T-cell (primary cell): ENCODE results near the gene TTBK1. TPM values are rescaled to one million over a fixed set of nuclear protein-coding genes. Genes with fewer than 3 reads are reported as not detected.

Source experiments
- ATAC-seq, 4 experiments: fragments of 200-7000 bp in 3 of 4; fragments of 150-1000 bp in 1 of 4; cut with Tn5 transposase; replicated peaks in 1 of 4; 1 replicate in 3 of 4; 2 replicates in 1 of 4; pipeline ENCODE4 v1.10.0; 2021; ENCODE audit warnings: moderate library complexity in 3 of 4, mild to moderate bottlenecking in 2 of 4, moderate number of reproducible peaks in 1 of 4
- CTCF ChIA-PET, 2 donors: fragments of 300-600 bp; sonication (Branson Sonifier 250); formaldehyde crosslinking; loops; one replicate each; lab custom pipeline; 2022; ENCODE audit warnings: antibody characterized with exemption in 2 of 2; lab: Charles Lee
- POLR2A ChIA-PET, 2 donors: fragments of 300-600 bp; sonication (Branson Sonifier 250); formaldehyde crosslinking; loops; one replicate each; lab custom pipeline; 2022; ENCODE audit warnings: antibody characterized with exemption in 2 of 2; lab: Charles Lee
- DNase-seq, 35 experiments: peaks; one replicate each; pipeline versions ENCODE4 v3.0.0 to v3.0.0-alpha.2; 2013 to 2023
- H3K27ac ChIP-seq: one replicate; pipeline ENCODE4 v1.5.1; 2013; ENCODE audit warnings: low read length
- H3K27me3 ChIP-seq, 2 experiments: replicated peaks in 1 of 2; 1 replicate in 1 of 2; 2 replicates in 1 of 2; pipeline versions ENCODE4 v1.6.1 to v1.7.0; 2013; ENCODE audit warnings: low read length in 1 of 2, mixed read lengths in 1 of 2; ENCODE audit not compliant: control insufficient read depth in 2 of 2, insufficient read depth in 2 of 2; ENCODE audit errors: extremely low read depth in 1 of 2
- H3K36me3 ChIP-seq, 2 donors: 1 replicate in 1 of 2; 2 replicates in 1 of 2; pipeline versions ENCODE4 v1.6.1 to v1.7.0; 2013; ENCODE audit warnings: low read length in 1 of 2; ENCODE audit not compliant: control insufficient read depth in 2 of 2, insufficient read depth in 1 of 2; ENCODE audit errors: extremely low read depth in 1 of 2
- H3K4me1 ChIP-seq, 2 experiments: 1 replicate in 1 of 2; 2 replicates in 1 of 2; pipeline versions ENCODE4 v1.6.1 to v1.7.0; 2013; ENCODE audit warnings: low read length in 2 of 2, mixed read lengths in 1 of 2; ENCODE audit not compliant: insufficient read depth in 2 of 2, control insufficient read depth in 1 of 2; ENCODE audit errors: extremely low read depth in 1 of 2
- H3K4me3 ChIP-seq, 2 donors: 1 replicate in 1 of 2; 2 replicates in 1 of 2; pipeline versions ENCODE4 v1.5.1 to v1.7.0; 2013; ENCODE audit warnings: mild to moderate bottlenecking in 2 of 2, low read length in 1 of 2, moderate library complexity in 1 of 2; ENCODE audit not compliant: control insufficient read depth in 1 of 2; ENCODE audit errors: extremely low read depth in 1 of 2
- H3K9me3 ChIP-seq: 2 replicates; pipeline ENCODE4 v1.7.0; 2013
- H3K27ac Mint-ChIP-seq, 2 donors: one replicate each; pipeline ENCODE4 v1.8.0; 2020 to 2021; ENCODE audit warnings: mild to moderate bottlenecking in 2 of 2, mixed read lengths in 2 of 2
- H3K27me3 Mint-ChIP-seq, 2 donors: one replicate each; pipeline ENCODE4 v1.8.0; 2021 to 2022; ENCODE audit warnings: mixed read lengths in 2 of 2
- H3K36me3 Mint-ChIP-seq: one replicate; pipeline ENCODE4 v1.8.0; 2021; ENCODE audit warnings: mixed read lengths
- H3K4me1 Mint-ChIP-seq, 3 donors: one replicate each; pipeline ENCODE4 v1.8.0; 2020 to 2022; ENCODE audit warnings: mixed read lengths in 3 of 3, mild to moderate bottlenecking in 1 of 3
- H3K4me3 Mint-ChIP-seq, 3 donors: one replicate each; pipeline ENCODE4 v1.8.0; 2020 to 2022; ENCODE audit warnings: mild to moderate bottlenecking in 3 of 3, mixed read lengths in 3 of 3, moderate library complexity in 3 of 3
- H3K9me3 Mint-ChIP-seq, 3 donors: one replicate each; pipeline ENCODE4 v1.8.0; 2020 to 2022; ENCODE audit warnings: mixed read lengths in 3 of 3
- WGBS: methylation state at CpG from one replicate; pipeline ENCODE4 v1.1.5; 2013; ENCODE audit warnings: missing lambda C conversion rate; ENCODE audit not compliant: insufficient coverage; 5-methylcytosine and 5-hydroxymethylcytosine counted together
- total RNA-seq, 35 experiments: library from RNA in 6 of 35; stranded (reverse) in 6 of 35; fragments of 120-200 nt in 1 of 35; gene quantifications; one replicate each; pipeline versions ENCODE4 v1.2.1 to v1.2.4 and lab custom pipeline; 2013 to 2026

The TTBK1 gene
- total RNA-seq, 5 donors from 2014 or later (not counting 1 experiment from before 2014, with no cell fraction given), result 0.03 to 0.07 TPM; not detected in 3

DNA sequence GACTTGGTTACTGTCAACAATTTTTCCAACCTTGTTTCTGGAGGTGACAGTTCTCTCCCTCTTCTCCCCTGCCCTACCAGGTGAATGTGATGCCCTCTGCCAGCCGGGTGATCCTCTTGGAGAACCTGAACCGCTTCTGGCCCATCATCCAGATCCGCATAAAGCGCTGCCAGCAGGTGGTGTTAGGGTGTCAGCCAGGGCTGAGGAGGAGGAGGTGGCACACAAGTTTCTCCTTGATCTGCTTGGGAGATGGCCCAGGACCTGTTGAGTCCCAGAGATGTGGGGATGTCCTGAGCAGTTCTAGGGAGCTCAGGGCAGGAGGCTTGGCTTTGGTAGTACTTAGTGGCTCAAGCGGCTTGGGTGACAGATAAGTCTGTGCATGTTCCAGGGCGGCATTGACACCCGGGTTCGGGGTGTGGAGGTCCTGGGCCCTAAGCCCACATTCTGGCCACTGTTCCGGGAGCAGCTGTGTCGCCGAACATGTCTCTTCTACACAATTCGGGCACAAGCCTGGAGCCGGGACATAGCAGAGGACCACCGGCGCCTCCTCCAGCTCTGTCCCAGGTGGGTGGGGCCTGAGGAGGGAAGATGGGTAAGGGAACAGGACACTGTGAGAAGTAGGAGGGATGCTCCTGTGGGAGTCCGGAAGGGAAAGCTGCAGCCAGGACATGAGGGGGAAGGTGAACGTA, 40.1 kb upstream of the TTBK1 start:
- Mint-ChIP-seq H3K4me1 (no peaks in the 10 kb centered on the region), H3K9me3 (no peaks in the 10 kb centered on the region), H3K36me3 (peaks cover 42% of the 10 kb centered on the region), H3K27me3 (no peaks in the 10 kb centered on the region), H3K27ac (no peak overlapping the region), H3K4me3 (no peak overlapping the region)
- CTCF ChIA-PET, result no interaction called here
- 98% methylated on average over 16 of the region's 17 CpGs for WGBS
- H3K4me3 ChIP-seq, result no peak overlapping the region
- no peak for DNase-seq
- H3K9me3 ChIP-seq, result no peaks in the 10 kb centered on the region
- H3K4me1 ChIP-seq, result no peaks in the 10 kb centered on the region
- POLR2A ChIA-PET, result interaction anchor here in 1 of 2 donors (0.6 kb wide), 1 partner anchor 365 kb away, joined by 3 read pairs; no protein-coding TSS in a partner anchor
- no peak overlapping the region for H3K27ac ChIP-seq
- H3K27me3 ChIP-seq, result no peaks in the 10 kb centered on the region
- H3K36me3 ChIP-seq, result peaks cover 10 to 44% of the 10 kb centered on the region in 2 donors
- ATAC-seq, result no peak

DNA sequence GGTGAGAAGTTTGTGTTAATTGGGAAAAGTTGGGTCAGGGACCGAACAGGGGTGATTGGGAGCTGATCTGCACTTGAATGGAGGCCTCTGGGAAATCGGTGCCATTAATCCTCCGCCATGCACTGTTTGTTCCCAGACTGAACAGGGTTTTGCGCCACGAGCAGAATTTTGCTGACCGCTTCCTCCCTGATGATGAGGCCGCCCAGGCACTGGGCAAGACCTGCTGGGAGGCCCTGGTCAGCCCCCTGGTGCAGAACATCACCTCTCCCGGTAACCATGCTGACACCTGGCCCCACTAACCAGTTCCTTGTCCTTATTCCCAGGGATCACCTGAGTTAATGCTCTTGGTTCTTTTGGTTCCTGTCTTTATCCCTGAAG, 39.6 kb upstream of the TTBK1 start:
- ATAC-seq (no peak), DNase-seq (no peak)
- ChIA-PET POLR2A (no interaction called here), CTCF (interaction anchor here in 1 of 2 donors (0.6 kb wide), 1 partner anchor 279 kb away, joined by 4 read pairs; no protein-coding TSS in a partner anchor)
- H3K27ac Mint-ChIP-seq, result no peak overlapping the region
- no peaks in the 10 kb centered on the region for H3K9me3 Mint-ChIP-seq
- H3K27me3 ChIP-seq, result no peaks in the 10 kb centered on the region
- H3K27me3 Mint-ChIP-seq, result no peaks in the 10 kb centered on the region
- H3K36me3 Mint-ChIP-seq, result peaks cover 42% of the 10 kb centered on the region
- no peaks in the 10 kb centered on the region for H3K9me3 ChIP-seq
- WGBS, result 95% methylated on average over 7 of the region's 8 CpGs
- peaks cover 8 to 39% of the 10 kb centered on the region in 2 donors for H3K36me3 ChIP-seq
- no peak overlapping the region for H3K27ac ChIP-seq
- no peak overlapping the region for H3K4me3 ChIP-seq
- H3K4me1 Mint-ChIP-seq, result no peaks in the 10 kb centered on the region
- no peaks in the 10 kb centered on the region for H3K4me1 ChIP-seq
- no peak overlapping the region for H3K4me3 Mint-ChIP-seq

DNA sequence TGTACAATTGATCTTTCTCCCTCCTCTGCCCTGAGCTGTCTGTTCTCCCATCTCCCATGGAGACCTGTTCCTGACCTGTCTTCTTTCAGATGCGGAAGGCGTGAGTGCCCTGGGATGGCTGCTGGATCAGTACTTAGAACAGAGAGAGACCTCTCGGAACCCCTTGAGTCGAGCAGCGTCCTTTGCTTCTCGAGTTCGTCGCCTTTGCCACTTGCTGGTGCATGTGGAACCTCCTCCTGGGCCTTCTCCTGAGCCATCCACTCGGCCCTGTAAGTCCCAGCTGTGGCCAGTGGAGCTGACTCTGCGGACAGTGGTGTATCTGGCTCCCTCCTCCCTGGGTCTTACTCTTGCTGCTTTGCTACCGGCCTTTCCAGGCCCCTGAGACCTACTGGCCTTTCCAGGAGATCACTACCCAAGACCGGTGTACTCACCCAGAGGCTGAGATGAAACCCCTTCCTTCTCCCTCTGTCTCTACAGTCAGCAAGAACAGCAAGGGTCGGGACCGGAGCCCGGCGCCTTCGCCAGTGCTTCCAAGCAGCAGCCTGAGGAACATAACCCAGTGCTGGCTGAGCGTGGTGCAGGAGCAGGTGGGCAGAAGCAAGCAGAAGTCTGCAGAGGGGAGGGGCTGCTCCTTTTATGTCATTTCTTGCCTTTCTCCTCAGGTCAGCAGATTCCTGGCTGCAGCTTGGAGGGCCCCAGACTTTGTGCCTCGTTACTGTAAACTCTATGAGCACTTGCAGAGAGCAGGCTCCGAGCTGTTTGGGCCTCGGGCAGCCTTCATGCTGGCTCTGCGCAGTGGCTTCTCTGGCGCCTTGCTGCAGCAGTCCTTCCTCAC, 38.8 kb upstream of the TTBK1 start:
- Histone ChIP-seq H3K27ac (no peak overlapping the region), H3K27me3 (no peaks in the 10 kb centered on the region), H3K4me1 (no peaks in the 10 kb centered on the region), H3K9me3 (no peaks in the 10 kb centered on the region), H3K4me3 (no peak overlapping the region), H3K36me3 (peaks cover 7 to 34% of the 10 kb centered on the region in 2 donors)
- ATAC-seq (no peak), DNase-seq (no peak)
- Mint-ChIP-seq H3K36me3 (peaks cover 42% of the 10 kb centered on the region), H3K27ac (no peak overlapping the region), H3K4me1 (no peaks in the 10 kb centered on the region), H3K9me3 (no peaks in the 10 kb centered on the region), H3K27me3 (no peaks in the 10 kb centered on the region), H3K4me3 (no peak overlapping the region)
- WGBS, result 93% methylated on average over 22 of the region's 23 CpGs
- ChIA-PET CTCF (interaction anchor here in 1 of 2 donors (0.6 kb wide), 1 partner anchor 278 kb away, joined by 4 read pairs; no protein-coding TSS in a partner anchor), POLR2A (no interaction called here)

DNA sequence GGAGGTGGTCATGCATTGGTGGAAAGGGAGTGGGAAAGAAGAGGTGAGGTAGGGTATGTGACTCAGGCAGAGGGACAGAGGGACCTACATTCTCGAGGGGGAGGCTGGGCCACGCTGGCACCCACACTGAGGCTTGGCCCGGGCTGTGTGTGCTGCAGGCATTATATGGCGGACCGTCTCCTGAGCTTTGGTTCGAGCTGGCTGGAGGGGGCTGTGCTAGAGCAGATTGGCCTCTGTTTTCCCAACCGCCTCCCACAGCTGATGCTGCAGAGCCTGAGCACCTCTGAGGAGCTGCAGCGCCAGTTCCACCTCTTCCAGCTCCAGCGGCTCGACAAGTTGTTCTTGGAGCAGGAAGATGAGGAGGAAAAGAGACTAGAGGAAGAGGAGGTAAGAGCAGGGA, 37.4 kb upstream of the TTBK1 start:
- Mint-ChIP-seq H3K27me3 (no peaks in the 10 kb centered on the region), H3K4me1 (no peaks in the 10 kb centered on the region), H3K9me3 (no peaks in the 10 kb centered on the region), H3K27ac (no peak overlapping the region), H3K36me3 (peaks cover 33% of the 10 kb centered on the region), H3K4me3 (no peak overlapping the region)
- ChIA-PET CTCF (interaction anchor here in 1 of 2 donors (0.6 kb wide), 1 partner anchor 14 kb away, joined by 3 read pairs; no protein-coding TSS in a partner anchor), POLR2A (interaction anchor here in 1 of 2 donors (0.7 kb wide), 1 partner anchor 536 kb away, joined by 7 read pairs; no protein-coding TSS in a partner anchor)
- H3K4me1 ChIP-seq, result no peaks in the 10 kb centered on the region
- H3K27me3 ChIP-seq, result no peaks in the 10 kb centered on the region
- 97% methylated on average over 9 of the region's 10 CpGs for WGBS
- no peak overlapping the region for H3K4me3 ChIP-seq
- ATAC-seq (no peak), DNase-seq (no peak)
- no peaks in the 10 kb centered on the region for H3K9me3 ChIP-seq
- peaks cover 5 to 21% of the 10 kb centered on the region in 2 donors for H3K36me3 ChIP-seq
- H3K27ac ChIP-seq, result no peak overlapping the region

DNA sequence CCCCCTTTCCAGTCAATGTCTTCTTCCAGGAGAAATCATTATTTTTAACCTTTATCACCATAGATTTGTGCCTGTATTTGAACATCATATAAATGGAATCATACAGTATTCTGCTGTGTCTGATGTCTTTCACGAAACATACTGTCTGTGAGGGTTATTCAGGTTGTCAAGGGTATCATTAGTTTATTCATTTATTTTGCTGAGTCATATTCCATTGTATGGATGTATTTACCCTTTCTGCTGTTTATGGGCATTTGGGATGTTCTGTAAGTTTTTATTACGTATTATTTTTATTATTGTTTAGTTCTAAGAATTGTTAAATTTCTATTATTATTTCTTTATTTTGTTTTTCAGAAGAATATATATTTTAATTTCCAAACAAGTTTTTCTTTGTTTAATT, 36.0 kb upstream of the TTBK1 start:
- ChIA-PET CTCF (interaction anchor here in 1 of 2 donors (0.6 kb wide), 1 partner anchor 297 kb away, joined by 5 read pairs; no protein-coding TSS in a partner anchor), POLR2A (no interaction called here)
- Histone ChIP-seq H3K27me3 (no peaks in the 10 kb centered on the region), H3K9me3 (no peaks in the 10 kb centered on the region), H3K27ac (no peak overlapping the region), H3K36me3 (peaks cover 4 to 20% of the 10 kb centered on the region in 2 donors), H3K4me1 (no peaks in the 10 kb centered on the region), H3K4me3 (no peak overlapping the region)
- Mint-ChIP-seq H3K9me3 (no peaks in the 10 kb centered on the region), H3K27me3 (no peaks in the 10 kb centered on the region), H3K27ac (no peak overlapping the region), H3K36me3 (peaks cover 34% of the 10 kb centered on the region), H3K4me3 (no peak overlapping the region), H3K4me1 (no peaks in the 10 kb centered on the region)
- ATAC-seq (no peak), DNase-seq (no peak)
- WGBS, result no CpG with 5 or more reads among the region's 2 CpGs

DNA sequence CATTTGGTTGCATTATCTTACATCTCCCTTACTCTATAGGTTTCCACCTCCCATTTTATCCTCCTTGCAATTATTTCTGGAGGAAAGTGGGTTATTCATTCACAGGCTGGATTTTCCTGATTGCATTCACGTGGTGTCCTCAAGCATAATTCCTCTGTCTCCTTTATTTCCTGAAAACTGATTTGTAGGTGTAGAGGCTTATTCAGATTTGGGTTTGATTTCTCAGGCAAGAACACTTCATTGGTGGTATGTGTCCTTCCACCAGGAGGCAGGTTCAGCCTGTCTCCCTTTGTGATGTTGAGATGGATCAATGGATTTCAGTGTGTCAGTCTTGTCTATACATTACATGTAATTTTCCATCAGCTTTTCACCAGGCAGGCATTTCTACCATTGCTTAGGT, 31.3 kb upstream of the TTBK1 start:
- H3K36me3 Mint-ChIP-seq, result peaks cover 32% of the 10 kb centered on the region
- Histone ChIP-seq H3K27ac (no peak overlapping the region), H3K4me1 (no peaks in the 10 kb centered on the region), H3K27me3 (no peaks in the 10 kb centered on the region), H3K4me3 (no peak overlapping the region), H3K36me3 (peaks cover 3 to 20% of the 10 kb centered on the region in 2 donors), H3K9me3 (no peaks in the 10 kb centered on the region)
- DNase-seq (peak in 1 of 35 experiments; percentile 22), ATAC-seq (no peak)
- no peaks in the 10 kb centered on the region for H3K27me3 Mint-ChIP-seq
- CTCF ChIA-PET, result interaction anchor here in 1 of 2 donors (0.7 kb wide), 1 partner anchor 121 kb away, joined by 3 read pairs; no protein-coding TSS in a partner anchor
- POLR2A ChIA-PET, result no interaction called here
- H3K4me3 Mint-ChIP-seq, result no peak overlapping the region
- no CpG with 5 or more reads among the region's 1 CpG for WGBS
- no peaks in the 10 kb centered on the region for H3K9me3 Mint-ChIP-seq
- no peak overlapping the region for H3K27ac Mint-ChIP-seq
- H3K4me1 Mint-ChIP-seq, result no peaks in the 10 kb centered on the region
